ENCODE data around the gene DEUP1.

GRCh38 chr11:93467054-93467453 is 136.5 kb downstream of the DEUP1 start:
- TF ChIP-seq POLR2A (IDR thresholded peaks at IDR 0.05) (no peak), CTCF (IDR thresholded peaks at IDR 0.05) (no peak)
